Activated naive CD8-positive, alpha-beta T cell treated with anti-CD3 and anti-CD28 coated beads for 36 hours (primary cell): ENCODE results near the gene SSPN. TPM values are rescaled to one million over a fixed set of nuclear protein-coding genes. Genes with fewer than 3 reads are reported as not detected.
"Not testable (repeated sequence)": the region's sequence is repeated elsewhere in the genome, so short reads cannot be mapped to it uniquely, and the experiment has no call there.

Experiments used
- DNase-seq: peaks from one replicate; pipeline ENCODE4 v3.0.0; 2021
- H3K27ac Mint-ChIP-seq: one replicate; pipeline ENCODE4 v1.8.0; 2022; ENCODE audit warnings: mild to moderate bottlenecking, moderate library complexity, mixed read lengths
- H3K27me3 Mint-ChIP-seq: one replicate; pipeline ENCODE4 v1.8.0; 2022; ENCODE audit warnings: mild to moderate bottlenecking, mixed read lengths
- H3K36me3 Mint-ChIP-seq: one replicate; pipeline ENCODE4 v1.8.0; 2021; ENCODE audit warnings: mild to moderate bottlenecking, mixed read lengths
- H3K4me1 Mint-ChIP-seq: one replicate; pipeline ENCODE4 v1.8.0; 2021; ENCODE audit warnings: mixed read lengths
- H3K4me3 Mint-ChIP-seq: one replicate; pipeline ENCODE4 v1.8.0; 2022; ENCODE audit warnings: mild to moderate bottlenecking, moderate library complexity, mixed read lengths
- H3K9me3 Mint-ChIP-seq: one replicate; pipeline ENCODE4 v1.8.0; 2022; ENCODE audit warnings: mixed read lengths
- total RNA-seq, 2 experiments: library from RNA; stranded (reverse); gene quantifications; one replicate each; pipeline ENCODE4 v1.2.3, GENCODE V29; 2021

SSPN gene
- total RNA-seq, 2 experiments from 2014 or later, result not detected

DNA sequence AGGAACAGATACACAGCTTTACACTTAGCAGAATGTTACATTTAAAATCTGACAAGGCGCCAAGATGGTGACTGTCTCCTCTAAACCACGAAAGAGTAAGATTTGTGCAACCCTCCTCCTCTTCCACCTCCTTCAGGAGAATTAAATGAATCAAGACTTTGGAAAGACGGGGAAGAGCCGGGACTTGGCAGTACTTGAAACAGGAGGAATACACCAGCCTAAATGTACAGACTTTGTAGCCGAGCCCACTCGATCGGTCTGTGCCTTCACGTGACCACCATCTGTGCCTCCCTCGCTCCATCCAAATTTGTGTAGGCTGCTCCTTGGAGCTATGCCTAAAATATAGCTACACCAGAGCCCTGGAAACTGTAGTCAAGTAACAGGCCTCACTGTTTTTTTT is 38.3 kb downstream of the SSPN start:
- Mint-ChIP-seq H3K36me3 (no peaks in the 10 kb centered on the region), H3K4me1 (no peaks in the 10 kb centered on the region), H3K4me3 (no peak overlapping the region), H3K27me3 (peaks cover 26% of the 10 kb centered on the region), H3K27ac (no peak overlapping the region), H3K9me3 (peaks cover 2% of the 10 kb centered on the region)
- no peak for DNase-seq

DNA sequence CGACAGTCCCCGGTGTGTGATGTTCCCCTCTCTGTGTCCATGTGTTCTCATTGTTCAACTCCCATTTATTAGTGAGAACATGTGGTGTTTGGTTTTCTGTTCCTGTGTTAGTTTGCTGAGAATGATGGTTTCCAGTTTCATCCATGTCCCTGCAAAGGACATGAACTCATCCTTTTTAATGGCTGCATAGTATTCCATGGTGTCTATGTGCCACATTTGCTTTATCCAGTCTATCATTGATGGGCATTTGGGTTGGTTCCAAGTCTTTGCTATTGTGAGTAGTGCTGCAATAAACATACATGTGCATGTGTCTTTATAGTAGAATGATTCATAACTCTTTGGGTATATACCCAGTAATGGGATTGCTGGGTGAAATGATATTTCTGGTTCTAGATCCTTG is 40.1 kb downstream of the SSPN start:
- not testable (repeated sequence) for H3K36me3 Mint-ChIP-seq, DNase-seq, H3K4me1 Mint-ChIP-seq, H3K27ac Mint-ChIP-seq, H3K9me3 Mint-ChIP-seq, H3K4me3 Mint-ChIP-seq
- peaks cover 31% of the 10 kb centered on the region for H3K27me3 Mint-ChIP-seq

GRCh38 chr12:26238341-26239121 is 43.2 kb downstream of the SSPN start:
- DNase-seq, result no peak
- Mint-ChIP-seq H3K4me3 (no peak overlapping the region), H3K4me1 (no peaks in the 10 kb centered on the region), H3K9me3 (peaks cover 2% of the 10 kb centered on the region), H3K27me3 (peaks cover 41% of the 10 kb centered on the region), H3K36me3 (no peaks in the 10 kb centered on the region), H3K27ac (no peak overlapping the region)

DNA sequence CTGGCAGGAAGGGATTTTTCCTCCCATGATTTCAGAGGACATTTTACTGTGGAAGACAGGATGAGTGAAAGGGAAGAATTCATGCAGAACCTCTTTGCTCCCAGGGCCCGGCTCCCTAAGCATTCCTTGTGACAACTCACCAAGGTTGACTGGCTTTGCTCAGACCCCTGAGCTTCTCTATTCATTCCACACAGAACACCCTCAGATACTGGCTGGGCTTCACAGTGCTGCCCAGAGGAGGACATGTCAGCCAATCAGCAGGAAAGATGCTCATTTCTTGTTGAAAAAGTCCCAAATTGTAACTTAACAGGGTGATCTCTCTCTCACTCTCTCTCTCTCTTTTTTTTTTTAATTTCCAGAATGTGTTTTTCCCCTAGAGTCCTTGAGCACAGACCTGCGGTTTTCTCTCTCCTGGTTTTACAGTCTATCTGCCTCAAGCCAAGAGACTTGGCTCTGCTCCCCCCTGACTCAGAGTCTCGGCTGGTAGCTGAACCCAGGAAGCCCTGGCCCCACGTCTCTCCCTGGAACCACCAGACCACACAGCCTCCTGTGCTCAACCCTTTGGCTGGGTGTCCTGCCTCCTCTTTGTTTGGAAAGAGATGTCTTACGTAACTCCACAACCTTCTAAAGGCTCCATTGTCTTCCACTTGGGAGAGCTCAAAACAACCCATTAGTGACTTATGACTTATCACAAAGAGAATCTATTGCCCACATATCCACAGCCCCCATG is 43.9 kb downstream of the SSPN start:
- Mint-ChIP-seq H3K4me1 (no peaks in the 10 kb centered on the region), H3K36me3 (no peaks in the 10 kb centered on the region), H3K27me3 (peaks cover 41% of the 10 kb centered on the region), H3K4me3 (no peak overlapping the region), H3K9me3 (peaks cover 2% of the 10 kb centered on the region), H3K27ac (no peak overlapping the region)
- no peak for DNase-seq

DNA sequence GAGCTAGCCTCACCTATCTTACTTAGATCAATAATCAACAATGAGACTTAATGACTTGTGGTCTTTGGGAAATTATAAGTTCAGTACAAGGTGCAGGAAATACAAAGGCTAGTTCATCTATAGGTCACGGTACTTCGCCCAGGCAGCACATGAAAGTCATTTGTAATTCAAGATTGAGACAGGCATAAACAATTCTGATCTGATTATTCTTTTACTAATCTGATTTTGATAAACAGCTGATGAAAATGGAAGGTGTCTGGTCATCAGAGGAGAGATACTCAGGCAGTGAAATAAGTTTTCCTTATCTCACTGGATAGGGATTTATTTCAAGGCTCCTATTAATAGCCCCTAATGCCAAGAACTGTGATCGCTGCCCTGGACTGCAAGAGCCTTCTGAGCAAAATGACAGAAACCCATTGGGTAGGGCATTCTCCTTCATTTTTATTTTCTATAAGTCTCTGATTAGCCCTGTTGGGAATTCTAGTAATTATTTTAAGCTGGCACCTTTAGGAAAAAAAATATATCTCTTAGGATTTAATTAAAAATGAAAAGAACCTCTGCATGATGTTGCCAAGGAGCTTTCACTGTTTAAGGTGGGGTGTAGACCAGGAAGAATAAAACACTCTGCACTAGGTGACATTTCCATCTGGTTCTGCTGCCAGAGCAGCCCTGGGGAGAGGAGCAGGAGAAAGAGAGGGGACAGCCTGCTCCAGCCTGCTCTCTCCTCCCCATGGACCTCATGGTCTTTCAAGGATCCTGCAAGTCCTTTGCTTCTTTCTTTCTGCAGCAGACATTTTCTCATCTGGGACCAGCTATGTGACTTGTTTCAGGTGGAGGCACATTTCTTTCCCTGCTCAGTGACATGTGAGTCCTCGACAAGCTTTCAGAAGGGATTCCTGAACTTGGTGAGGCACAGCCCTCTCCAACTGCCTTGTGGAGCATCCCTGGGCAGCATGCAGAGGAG is 44.8 kb downstream of the SSPN start:
- Mint-ChIP-seq H3K27ac (no peak overlapping the region), H3K4me1 (no peaks in the 10 kb centered on the region), H3K36me3 (no peaks in the 10 kb centered on the region), H3K27me3 (peaks cover 41% of the 10 kb centered on the region), H3K9me3 (peaks cover 2% of the 10 kb centered on the region), H3K4me3 (no peak overlapping the region)
- DNase-seq, result no peak

- H3K4me3 Mint-ChIP-seq, result no peak overlapping the region
- H3K36me3 Mint-ChIP-seq, result no peaks in the 10 kb centered on the region
- H3K4me1 Mint-ChIP-seq, result no peaks in the 10 kb centered on the region
- H3K27me3 Mint-ChIP-seq, result peaks cover 37% of the 10 kb centered on the region
- no peak overlapping the region for H3K27ac Mint-ChIP-seq
- DNase-seq, result no peak
- no peaks in the 10 kb centered on the region for H3K9me3 Mint-ChIP-seq
Measured at GRCh38 chr12:26241080-26241479, 45.7 kb downstream of the SSPN start.

DNA sequence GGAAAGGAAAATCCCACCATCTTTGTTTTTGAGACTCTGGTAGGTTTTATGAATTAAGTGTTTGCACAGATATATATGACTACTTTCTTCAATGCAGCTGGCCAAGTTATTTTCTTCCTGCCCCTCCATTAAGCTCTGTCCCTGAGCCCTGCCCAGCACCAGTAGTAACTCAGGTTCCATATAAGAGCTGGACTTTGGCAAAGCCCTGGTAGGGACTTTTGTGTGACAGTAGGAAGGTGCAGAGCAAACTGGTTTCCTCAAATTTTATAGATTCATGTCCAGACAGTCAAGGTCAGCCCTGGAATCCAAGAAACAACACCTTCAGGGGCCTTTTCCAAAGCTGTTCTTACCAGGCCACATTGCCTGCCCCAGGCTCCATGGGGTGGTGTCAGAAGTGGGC is 47.3 kb downstream of the SSPN start:
- H3K27ac Mint-ChIP-seq, result no peak overlapping the region
- no peak for DNase-seq
- H3K4me1 Mint-ChIP-seq, result no peaks in the 10 kb centered on the region
- H3K9me3 Mint-ChIP-seq, result no peaks in the 10 kb centered on the region
- H3K36me3 Mint-ChIP-seq, result no peaks in the 10 kb centered on the region
- peaks cover 38% of the 10 kb centered on the region for H3K27me3 Mint-ChIP-seq
- no peak overlapping the region for H3K4me3 Mint-ChIP-seq

- H3K4me3 Mint-ChIP-seq, result no peak overlapping the region
- H3K36me3 Mint-ChIP-seq, result peaks cover 2% of the 10 kb centered on the region
- no peak overlapping the region for H3K27ac Mint-ChIP-seq
- H3K9me3 Mint-ChIP-seq, result peaks cover 2% of the 10 kb centered on the region
- H3K27me3 Mint-ChIP-seq, result peaks cover 32% of the 10 kb centered on the region
- no peaks in the 10 kb centered on the region for H3K4me1 Mint-ChIP-seq
- no peak for DNase-seq
Measured at GRCh38 chr12:26244503-26244902, 49.1 kb downstream of the SSPN start.

GRCh38 chr12:26245175-26245942 is 50.0 kb downstream of the SSPN start:
- no peak for DNase-seq
- H3K9me3 Mint-ChIP-seq, result peaks cover 4% of the 10 kb centered on the region
- no peak overlapping the region for H3K27ac Mint-ChIP-seq
- peaks cover 5% of the 10 kb centered on the region for H3K36me3 Mint-ChIP-seq
- H3K27me3 Mint-ChIP-seq, result peaks cover 27% of the 10 kb centered on the region
- no peaks in the 10 kb centered on the region for H3K4me1 Mint-ChIP-seq
- no peak overlapping the region for H3K4me3 Mint-ChIP-seq

DNA sequence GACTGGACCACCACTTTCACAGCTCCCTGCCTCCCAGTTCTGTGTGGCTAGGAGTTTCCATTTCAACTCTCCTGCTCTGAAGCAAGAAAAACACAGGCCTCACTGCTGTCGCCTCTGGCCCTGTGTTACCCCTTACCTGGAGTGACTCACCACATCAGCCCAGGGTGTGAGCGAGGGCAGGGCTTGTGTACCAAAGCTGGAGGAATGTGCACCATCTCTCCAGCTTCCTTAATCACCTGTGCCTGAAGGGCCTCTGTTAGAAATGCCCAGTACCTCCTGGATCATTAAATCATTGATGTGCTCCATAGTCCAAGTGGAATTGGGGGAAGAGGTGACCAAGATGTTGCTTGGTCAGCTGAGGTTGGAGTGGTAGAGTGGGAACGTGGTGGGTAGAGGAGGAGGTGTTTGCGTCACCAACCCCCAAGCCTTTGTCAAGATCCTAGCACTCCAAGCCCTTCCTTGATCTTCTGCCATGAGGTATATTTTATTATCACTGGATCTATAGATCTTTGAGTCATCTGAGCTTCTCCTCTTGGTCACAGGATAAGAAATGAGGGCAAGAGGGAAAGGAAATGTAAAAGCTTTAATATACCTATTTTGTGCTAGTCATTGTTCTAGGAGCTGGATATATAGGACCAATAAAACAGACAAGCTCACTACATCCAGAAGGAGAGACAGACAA is 51.3 kb downstream of the SSPN start:
- Mint-ChIP-seq H3K4me1 (no peaks in the 10 kb centered on the region), H3K4me3 (no peak overlapping the region)

GRCh38 chr12:26247873-26248272 is 52.5 kb downstream of the SSPN start:
- Mint-ChIP-seq H3K27me3 (peaks cover 17% of the 10 kb centered on the region), H3K9me3 (peaks cover 4% of the 10 kb centered on the region), H3K4me1 (no peaks in the 10 kb centered on the region), H3K27ac (no peak overlapping the region), H3K36me3 (peaks cover 5% of the 10 kb centered on the region), H3K4me3 (no peak overlapping the region)
- DNase-seq, result no peak

More for the DNA sequence above, 51.3 kb downstream of the SSPN start:
- Mint-ChIP-seq H3K27ac (no peak overlapping the region), H3K27me3 (peaks cover 18% of the 10 kb centered on the region), H3K36me3 (peaks cover 5% of the 10 kb centered on the region), H3K9me3 (peaks cover 4% of the 10 kb centered on the region)
- no peak for DNase-seq

DNA sequence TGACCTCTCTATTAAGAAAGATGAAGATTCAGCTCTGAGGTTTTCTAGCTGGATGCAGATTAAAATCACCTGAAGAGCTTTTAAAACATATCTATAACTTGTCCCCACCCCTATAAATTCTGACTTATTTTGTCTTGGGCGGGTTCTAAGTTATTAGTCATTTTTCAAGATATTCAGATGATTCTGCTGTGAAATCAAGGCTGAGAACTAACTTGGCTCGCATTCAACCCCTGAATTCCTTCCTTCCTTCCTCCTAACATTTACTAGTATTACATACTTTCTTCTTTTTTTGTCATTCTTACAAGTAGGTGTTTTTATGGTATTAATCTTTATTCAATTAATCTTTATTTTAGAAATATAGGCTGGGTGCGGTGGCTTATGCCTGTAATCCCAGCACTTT is 55.4 kb downstream of the SSPN start:
- DNase-seq, result no peak
- no peak overlapping the region for H3K27ac Mint-ChIP-seq
- peaks cover 5% of the 10 kb centered on the region for H3K36me3 Mint-ChIP-seq
- no peaks in the 10 kb centered on the region for H3K4me1 Mint-ChIP-seq
- peaks cover 4% of the 10 kb centered on the region for H3K9me3 Mint-ChIP-seq
- no peak overlapping the region for H3K4me3 Mint-ChIP-seq
- peaks cover 10% of the 10 kb centered on the region for H3K27me3 Mint-ChIP-seq

- Mint-ChIP-seq H3K9me3 (peaks cover 5% of the 10 kb centered on the region), H3K27ac (no peak overlapping the region), H3K27me3 (peaks cover 10% of the 10 kb centered on the region), H3K4me1 (no peaks in the 10 kb centered on the region), H3K36me3 (peaks cover 5% of the 10 kb centered on the region), H3K4me3 (no peak overlapping the region)
- no peak for DNase-seq
Measured at GRCh38 chr12:26251600-26251999, 56.2 kb downstream of the SSPN start.

DNA sequence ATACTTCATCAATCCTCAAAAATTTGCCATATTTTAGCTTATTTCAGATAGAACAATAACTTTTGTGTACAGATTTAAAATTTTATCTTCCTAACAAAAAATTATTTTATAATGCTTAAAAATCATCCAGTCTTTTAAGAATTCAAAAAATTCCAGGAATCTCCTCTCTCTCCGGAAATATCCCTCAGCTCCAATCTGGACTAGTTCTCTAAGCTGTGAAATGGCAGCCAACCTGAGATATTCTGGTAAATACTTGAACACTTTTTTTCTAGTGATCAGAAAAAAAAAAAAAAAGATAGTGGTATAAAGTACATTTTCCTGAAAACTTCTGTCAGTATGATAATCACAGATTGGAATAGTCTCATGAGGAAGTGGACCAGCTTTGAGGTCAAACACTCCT is 57.6 kb downstream of the SSPN start:
- no peak overlapping the region for H3K27ac Mint-ChIP-seq
- peaks cover 7% of the 10 kb centered on the region for H3K27me3 Mint-ChIP-seq
- DNase-seq, result no peak
- peaks cover 10% of the 10 kb centered on the region for H3K9me3 Mint-ChIP-seq
- H3K4me1 Mint-ChIP-seq, result no peaks in the 10 kb centered on the region
- peaks cover 7% of the 10 kb centered on the region for H3K36me3 Mint-ChIP-seq
- no peak overlapping the region for H3K4me3 Mint-ChIP-seq
